HCT116 (cell line): Measurements from ENCODE around the gene RAB37.

ENCODE experiments used
- FOSL1 ChIP-seq: IDR thresholded peaks from 2 replicates; pipeline ENCODE4 v1.6.1; 2012; ENCODE audit warnings: low read depth
- MAX ChIP-seq: IDR thresholded peaks from 2 replicates; pipeline ENCODE4 v1.6.1; 2012
- POLR2A ChIP-seq: IDR thresholded peaks from 2 replicates; pipeline ENCODE4 v1.7.0; 2011; ENCODE audit warnings: borderline replicate concordance; ENCODE audit not compliant: insufficient read depth, insufficient read length; ENCODE audit errors: extremely low read depth
- POLR2AphosphoS5 ChIP-seq: IDR thresholded peaks from 2 replicates; pipeline ENCODE4 v1.6.1; 2011; ENCODE audit warnings: mild to moderate bottlenecking, low read depth, low read length, moderate library complexity
- SP1 ChIP-seq: IDR thresholded peaks from 2 replicates; pipeline ENCODE4 v1.6.1; 2012; ENCODE audit warnings: low read depth
- TF ChIP-seq, protein P1 (sequence below), 3 experiments: fragments of 200-600 bp in 1 of 3; sonication (generic) in 1 of 3; IDR thresholded peaks in 2 of 3; conservative IDR thresholded peaks in 1 of 3; 2 replicates each; pipeline ENCODE4 v1.5.1; 2012 to 2017; ENCODE audit warnings: low read depth in 2 of 3, low read length in 2 of 3, antibody characterized with exemption in 1 of 3, borderline replicate concordance in 1 of 3, control low read depth in 1 of 3, mild to moderate bottlenecking in 1 of 3, mixed read lengths in 1 of 3, mixed run types in 1 of 3, moderate library complexity in 1 of 3; ENCODE audit not compliant: insufficient read depth in 1 of 3
- TF ChIP-seq, protein P2 (sequence below): IDR thresholded peaks from 2 replicates; pipeline ENCODE4 v1.6.1; 2012

- TF ChIP-seq, protein P1, sequence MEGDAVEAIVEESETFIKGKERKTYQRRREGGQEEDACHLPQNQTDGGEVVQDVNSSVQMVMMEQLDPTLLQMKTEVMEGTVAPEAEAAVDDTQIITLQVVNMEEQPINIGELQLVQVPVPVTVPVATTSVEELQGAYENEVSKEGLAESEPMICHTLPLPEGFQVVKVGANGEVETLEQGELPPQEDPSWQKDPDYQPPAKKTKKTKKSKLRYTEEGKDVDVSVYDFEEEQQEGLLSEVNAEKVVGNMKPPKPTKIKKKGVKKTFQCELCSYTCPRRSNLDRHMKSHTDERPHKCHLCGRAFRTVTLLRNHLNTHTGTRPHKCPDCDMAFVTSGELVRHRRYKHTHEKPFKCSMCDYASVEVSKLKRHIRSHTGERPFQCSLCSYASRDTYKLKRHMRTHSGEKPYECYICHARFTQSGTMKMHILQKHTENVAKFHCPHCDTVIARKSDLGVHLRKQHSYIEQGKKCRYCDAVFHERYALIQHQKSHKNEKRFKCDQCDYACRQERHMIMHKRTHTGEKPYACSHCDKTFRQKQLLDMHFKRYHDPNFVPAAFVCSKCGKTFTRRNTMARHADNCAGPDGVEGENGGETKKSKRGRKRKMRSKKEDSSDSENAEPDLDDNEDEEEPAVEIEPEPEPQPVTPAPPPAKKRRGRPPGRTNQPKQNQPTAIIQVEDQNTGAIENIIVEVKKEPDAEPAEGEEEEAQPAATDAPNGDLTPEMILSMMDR (IDR thresholded peaks at IDR 0.05 in 2 of 3, conservative IDR thresholded peaks at IDR 0.05 in 1 of 3; ENCODE audit: borderline replicate concordance in 1 of 3, insufficient read depth in 1 of 3, low read depth in 2 of 3, low read length in 2 of 3) = no peak
- TF ChIP-seq, protein P2, sequence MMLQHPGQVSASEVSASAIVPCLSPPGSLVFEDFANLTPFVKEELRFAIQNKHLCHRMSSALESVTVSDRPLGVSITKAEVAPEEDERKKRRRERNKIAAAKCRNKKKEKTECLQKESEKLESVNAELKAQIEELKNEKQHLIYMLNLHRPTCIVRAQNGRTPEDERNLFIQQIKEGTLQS = no peak
- TF ChIP-seq FOSL1 (no peak), SP1 (no peak), POLR2AphosphoS5 (no peak), POLR2A (no peak), MAX (no peak)
These were observed 21.8 kb downstream of the RAB37 start for GRCh38 chr17:74758848-74759168.
